HG02840 (cell line): Measurements from ENCODE around the gene SLC16A1.
"Not testable (repeated sequence)": the region's sequence is repeated elsewhere in the genome, so short reads cannot be mapped to it uniquely, and the experiment has no call there.

Experiments
- ATAC-seq: cut with Tn5 transposase; IDR thresholded peaks from one replicate; pipeline ENCODE4 v1.9.1; 2021; ENCODE audit warnings: mild to moderate bottlenecking, moderate library complexity, moderate number of reproducible peaks; ENCODE audit not compliant: unreplicated experiment, low FRiP score

SLC16A1 gene

GRCh38 chr1:112888630-112889029 is 67.4 kb downstream of the SLC16A1 start:
- ATAC-seq = no peak

- ATAC-seq = no peak
Measured at GRCh38 chr1:112887599-112888283, 68.3 kb downstream of the SLC16A1 start.

GRCh38 chr1:112884996-112885395 is 71.0 kb downstream of the SLC16A1 start:
- not testable (repeated sequence) for ATAC-seq

GRCh38 chr1:112882271-112882744 is 73.7 kb downstream of the SLC16A1 start:
- no peak for ATAC-seq

- ATAC-seq = no peak
Measured at GRCh38 chr1:112881742-112882127, 74.3 kb downstream of the SLC16A1 start.

- ATAC-seq = no peak
Measured at GRCh38 chr1:112879834-112880233, 76.2 kb downstream of the SLC16A1 start.

GRCh38 chr1:112878321-112878720 is 77.7 kb downstream of the SLC16A1 start:
- ATAC-seq = no peak

- ATAC-seq = no peak
Measured at GRCh38 chr1:112877750-112878149, 78.2 kb downstream of the SLC16A1 start.

- ATAC-seq = no peak
Measured at GRCh38 chr1:112876315-112876714, 79.7 kb downstream of the SLC16A1 start.

GRCh38 chr1:112872551-112872962 is 83.4 kb downstream of the SLC16A1 start:
- ATAC-seq = no peak

GRCh38 chr1:112870887-112871646 is 84.9 kb downstream of the SLC16A1 start:
- no peak for ATAC-seq

GRCh38 chr1:112869895-112870294 is 86.1 kb downstream of the SLC16A1 start:
- no peak for ATAC-seq

GRCh38 chr1:112868191-112868590 is 87.8 kb downstream of the SLC16A1 start:
- ATAC-seq = no peak

GRCh38 chr1:112866981-112867380 is 89.0 kb downstream of the SLC16A1 start:
- no peak for ATAC-seq

- ATAC-seq = no peak
Measured at GRCh38 chr1:112866151-112866550, 89.8 kb downstream of the SLC16A1 start.

- no peak for ATAC-seq
Measured at GRCh38 chr1:112862753-112863426, 93.1 kb downstream of the SLC16A1 start.
